Testis (tissue), 2 donors: ENCODE data around the gene CASP3.
"Not testable (repeated sequence)": the region's sequence is repeated elsewhere in the genome, so short reads cannot be mapped to it uniquely, and the experiment has no call there.

Experiments used
- POLR2A ChIP-seq: fragments of 450-650 bp; IDR thresholded peaks from one replicate; pipeline ENCODE4 v1.6.1; 2017; ENCODE audit warnings: antibody characterized with exemption, mild to moderate bottlenecking, moderate library complexity
- TF ChIP-seq, protein P1 (sequence below), 3 experiments: fragments of 450-650 bp in 2 of 3; fragments of 200-600 bp in 1 of 3; sonication (generic) in 1 of 3; IDR thresholded peaks; one replicate each; pipeline ENCODE4 v1.5.1; 2016 to 2019; ENCODE audit warnings: antibody characterized with exemption in 3 of 3, mild to moderate bottlenecking in 2 of 3, moderate library complexity in 1 of 3

DNA sequence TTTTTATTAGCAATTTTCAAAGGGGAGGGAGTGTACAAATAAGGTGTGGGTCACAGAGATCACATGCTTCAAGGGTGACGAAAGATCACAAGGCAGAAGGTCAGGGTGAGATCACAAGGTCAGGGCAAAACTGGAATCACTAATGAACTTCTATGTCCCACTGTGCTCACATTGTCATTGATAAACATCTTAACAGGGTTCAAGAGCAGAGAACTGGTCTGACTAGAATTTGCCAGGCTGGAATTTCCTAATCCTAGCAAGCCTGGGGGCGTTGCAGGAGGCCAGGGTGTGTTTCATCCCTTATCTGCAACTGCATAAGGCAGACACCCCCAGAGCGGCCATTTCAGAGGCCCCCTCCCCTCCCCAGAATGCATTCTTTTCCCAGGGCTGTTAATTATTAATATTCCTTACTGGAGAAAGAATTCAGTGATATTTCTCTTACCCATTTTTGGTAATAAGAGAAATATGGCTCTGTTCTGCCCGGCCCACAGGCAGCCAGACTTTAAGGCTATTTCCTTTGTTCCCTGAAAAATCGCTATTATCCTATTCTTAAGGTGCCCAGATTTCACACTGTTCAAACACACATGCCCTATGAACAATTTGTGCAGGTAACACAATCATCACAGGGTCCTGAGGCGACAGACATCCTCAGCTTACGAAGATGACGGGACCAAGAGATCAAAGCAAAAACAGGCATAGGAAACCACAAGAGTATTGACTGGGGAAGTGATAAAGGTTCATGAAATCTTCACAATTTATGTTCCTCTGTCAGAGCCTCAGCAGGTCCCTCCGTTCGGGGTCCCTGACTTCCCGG is 23.3 kb downstream of the CASP3 start:
- TF ChIP-seq, protein P1, sequence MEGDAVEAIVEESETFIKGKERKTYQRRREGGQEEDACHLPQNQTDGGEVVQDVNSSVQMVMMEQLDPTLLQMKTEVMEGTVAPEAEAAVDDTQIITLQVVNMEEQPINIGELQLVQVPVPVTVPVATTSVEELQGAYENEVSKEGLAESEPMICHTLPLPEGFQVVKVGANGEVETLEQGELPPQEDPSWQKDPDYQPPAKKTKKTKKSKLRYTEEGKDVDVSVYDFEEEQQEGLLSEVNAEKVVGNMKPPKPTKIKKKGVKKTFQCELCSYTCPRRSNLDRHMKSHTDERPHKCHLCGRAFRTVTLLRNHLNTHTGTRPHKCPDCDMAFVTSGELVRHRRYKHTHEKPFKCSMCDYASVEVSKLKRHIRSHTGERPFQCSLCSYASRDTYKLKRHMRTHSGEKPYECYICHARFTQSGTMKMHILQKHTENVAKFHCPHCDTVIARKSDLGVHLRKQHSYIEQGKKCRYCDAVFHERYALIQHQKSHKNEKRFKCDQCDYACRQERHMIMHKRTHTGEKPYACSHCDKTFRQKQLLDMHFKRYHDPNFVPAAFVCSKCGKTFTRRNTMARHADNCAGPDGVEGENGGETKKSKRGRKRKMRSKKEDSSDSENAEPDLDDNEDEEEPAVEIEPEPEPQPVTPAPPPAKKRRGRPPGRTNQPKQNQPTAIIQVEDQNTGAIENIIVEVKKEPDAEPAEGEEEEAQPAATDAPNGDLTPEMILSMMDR (IDR thresholded peaks at IDR 0.05), result not testable (repeated sequence)
- not testable (repeated sequence) for TF ChIP-seq POLR2A
